NK-92 treated with Interleukin-12 subunit alpha and Interleukin-12 subunit beta, amount 100 ng/mL, for 24 hours (cell line): ENCODE data around the gene GIMAP5.
"Not testable (repeated sequence)": the region's sequence is repeated elsewhere in the genome, so short reads cannot be mapped to it uniquely, and the experiment has no call there.

ENCODE experiments used
- DNase-seq: peaks from one replicate; lab custom pipeline; 2025; lab: John Stamatoyannopoulos, UW

Gene GIMAP5

GRCh38 chr7:150774131-150774530, 36.9 kb downstream of the GIMAP5 start:
- DNase-seq = not testable (repeated sequence)

- DNase-seq = no peak
These were observed 41.0 kb downstream of the GIMAP5 start for GRCh38 chr7:150778014-150778737.

DNA sequence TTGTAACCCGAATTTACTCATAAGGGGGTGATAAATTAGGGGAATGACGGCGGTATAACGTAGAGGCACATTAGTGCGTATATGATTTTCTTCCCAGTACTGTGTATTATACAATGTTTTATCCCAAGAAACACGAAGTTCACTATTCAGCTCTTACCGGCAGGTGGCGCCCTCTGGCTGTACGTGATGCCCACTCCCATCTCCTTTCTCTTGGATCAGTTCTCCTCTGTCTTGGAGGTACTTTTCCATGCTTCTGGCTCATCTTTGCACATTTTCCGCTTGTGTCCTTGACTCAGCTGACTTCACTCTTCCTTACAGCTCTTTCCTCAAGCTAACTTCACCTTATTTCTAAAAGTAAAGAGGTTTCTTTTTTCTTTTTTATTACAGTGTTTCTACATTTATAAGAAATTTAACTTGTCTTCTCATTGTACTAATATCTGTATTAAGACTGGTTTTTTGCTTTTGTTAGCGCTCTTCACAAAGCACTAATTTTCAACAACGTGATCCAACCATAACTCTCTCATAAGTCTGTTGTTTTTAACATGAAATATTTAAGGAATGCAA, 41.6 kb downstream of the GIMAP5 start:
- peak; percentile 59 for DNase-seq

DNA sequence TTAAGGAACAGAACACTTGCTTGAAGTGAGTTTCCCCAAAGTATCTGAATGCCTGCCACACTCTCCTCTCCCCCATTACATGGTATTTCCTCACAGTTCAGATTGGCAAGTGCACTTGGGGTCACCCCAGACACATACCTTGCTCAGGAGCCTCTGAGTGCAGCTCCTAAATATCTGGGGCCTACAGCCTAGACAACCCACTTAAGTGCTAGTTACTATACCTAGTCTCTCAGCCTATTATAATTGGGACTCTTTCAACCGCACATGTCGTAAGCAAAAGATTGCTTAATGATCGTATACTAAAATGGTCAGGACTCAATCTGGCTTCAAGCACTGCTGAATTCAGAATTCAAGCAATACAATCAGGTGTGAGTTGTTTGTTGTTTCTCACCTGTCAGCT, 43.1 kb downstream of the GIMAP5 start:
- DNase-seq = no peak

GRCh38 chr7:150781103-150781502, 43.9 kb downstream of the GIMAP5 start:
- DNase-seq = no peak

GRCh38 chr7:150781961-150782360, 44.7 kb downstream of the GIMAP5 start:
- DNase-seq = no peak

DNA sequence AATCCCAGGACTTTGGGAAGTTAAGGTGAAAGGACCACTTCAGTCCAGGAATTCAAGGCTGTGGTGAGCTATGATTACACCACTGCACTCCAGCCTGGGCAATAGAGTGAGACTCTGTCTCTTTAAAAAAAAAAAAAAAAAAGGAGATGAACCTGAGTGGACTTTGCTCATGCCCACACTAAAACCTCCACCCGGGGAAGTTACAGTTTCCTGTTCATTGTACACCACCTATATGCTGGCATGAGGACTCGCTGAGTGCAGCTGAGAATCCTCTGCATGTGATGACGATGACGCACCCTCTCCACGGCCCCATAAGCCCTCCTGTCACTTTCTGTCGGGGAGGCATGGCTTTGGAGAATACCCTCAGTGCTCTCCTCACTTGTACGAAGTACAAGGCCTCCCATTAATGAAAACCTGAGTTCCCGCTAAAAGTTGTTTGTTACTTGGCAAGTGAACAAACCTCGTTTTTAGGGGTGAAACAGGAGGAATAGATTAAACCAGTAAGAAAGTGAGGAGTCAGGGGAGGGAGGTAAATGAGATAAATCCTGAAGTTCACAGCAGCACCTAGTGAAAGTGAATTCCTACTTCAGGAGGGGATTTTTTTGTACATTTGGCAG, 47.0 kb downstream of the GIMAP5 start:
- no peak for DNase-seq

DNA sequence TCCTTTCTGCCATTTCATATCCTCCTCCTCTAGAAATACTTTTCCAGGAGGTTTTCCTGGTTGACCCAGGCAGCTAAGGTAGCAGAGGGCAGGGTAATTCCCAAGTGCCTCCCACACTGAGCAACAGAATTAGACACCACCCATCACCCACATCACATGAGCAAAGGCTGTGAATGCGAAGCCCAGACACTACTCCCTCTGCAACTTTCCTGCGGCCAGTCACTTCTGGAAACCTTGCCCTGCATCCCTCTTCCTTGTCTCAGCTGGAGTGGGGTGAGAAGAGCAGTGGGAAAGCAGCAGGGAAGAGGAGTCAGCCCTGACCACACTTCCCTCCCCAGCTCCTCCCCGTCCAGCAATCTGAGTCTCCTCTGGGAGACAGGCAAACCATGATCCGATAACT, 47.7 kb downstream of the GIMAP5 start:
- no peak for DNase-seq

- DNase-seq = no peak
These were observed 50.4 kb downstream of the GIMAP5 start for GRCh38 chr7:150787321-150788281.

DNA sequence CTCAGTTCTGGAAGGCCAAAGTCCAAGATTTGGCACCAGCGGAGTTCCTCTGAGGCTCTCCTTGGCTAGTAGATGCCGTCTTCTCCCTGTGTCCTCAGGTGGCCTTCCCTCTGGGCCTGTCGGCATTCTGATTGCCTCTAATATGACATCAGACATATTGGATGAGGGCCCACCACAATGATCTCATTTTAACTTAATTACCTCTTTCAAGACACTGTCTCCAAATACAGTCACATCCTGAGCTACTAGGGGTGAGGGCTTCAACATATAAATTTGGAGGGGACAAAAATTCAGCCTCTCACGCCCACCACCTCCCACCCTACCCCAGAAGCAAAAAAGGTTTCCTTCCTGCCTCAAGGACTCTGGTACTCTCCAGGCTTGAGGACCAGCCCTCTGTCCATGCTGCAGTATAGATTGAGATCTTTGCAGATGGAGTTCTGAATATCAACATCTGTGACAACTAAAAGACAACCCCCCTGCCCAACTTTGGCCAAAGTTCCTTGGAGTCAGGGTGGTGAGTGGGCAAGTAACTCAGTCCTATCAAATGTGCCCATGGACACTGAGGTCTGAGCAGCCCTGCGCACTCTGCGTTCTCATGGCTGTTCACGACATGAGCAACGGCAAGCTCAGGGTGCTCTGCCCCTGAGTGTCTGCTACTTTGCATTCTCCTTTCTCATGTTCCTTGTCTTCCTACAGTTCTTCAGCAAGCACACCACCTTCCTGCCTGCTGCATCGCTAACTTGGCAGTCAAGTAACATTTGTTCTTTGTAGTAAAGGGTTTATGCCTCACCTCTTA, 51.5 kb downstream of the GIMAP5 start:
- no peak for DNase-seq

- DNase-seq = no peak
These were observed 53.3 kb downstream of the GIMAP5 start for GRCh38 chr7:150790416-150791075.

DNA sequence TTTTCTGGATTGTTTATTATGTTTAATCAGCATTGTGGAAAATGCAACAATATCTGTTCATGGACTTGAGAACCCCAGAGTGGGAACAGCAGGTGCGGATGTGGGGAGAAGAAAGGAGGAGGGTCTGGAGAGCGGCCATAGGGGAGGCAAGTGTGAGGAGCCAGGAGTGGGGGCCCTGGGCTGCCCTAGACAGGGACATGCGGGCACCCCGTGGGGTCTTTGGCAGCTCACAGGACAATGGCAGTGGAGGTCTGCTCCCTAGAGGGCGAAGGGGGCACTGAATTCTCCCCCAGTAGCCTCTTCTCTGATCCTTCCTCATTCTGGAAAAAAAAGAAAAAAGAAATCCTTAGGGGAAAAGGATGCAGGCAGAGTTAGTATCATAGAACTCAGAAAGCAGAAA, 54.1 kb downstream of the GIMAP5 start:
- DNase-seq = no peak

- no peak for DNase-seq
These were observed 54.7 kb downstream of the GIMAP5 start for GRCh38 chr7:150791746-150792452.
